HG03095 (cell line): ENCODE results near the gene TAF3.

Experiments
- ATAC-seq: cut with Tn5 transposase; IDR thresholded peaks from one replicate; pipeline ENCODE4 v1.9.1; 2021; ENCODE audit warnings: moderate library complexity; ENCODE audit not compliant: unreplicated experiment

The TAF3 gene

GRCh38 chr10:7872041-7872442 is 53.7 kb downstream of the TAF3 start:
- no peak for ATAC-seq

- ATAC-seq, result no peak
These were observed 56.6 kb downstream of the TAF3 start for GRCh38 chr10:7874864-7875263.

- ATAC-seq, result no peak
These were observed 58.3 kb downstream of the TAF3 start for GRCh38 chr10:7876541-7877127.

GRCh38 chr10:7881119-7881518 is 62.8 kb downstream of the TAF3 start:
- ATAC-seq, result no peak

- no peak for ATAC-seq
These were observed 67.8 kb downstream of the TAF3 start for GRCh38 chr10:7886056-7886455.

GRCh38 chr10:7887174-7887816 is 69.0 kb downstream of the TAF3 start:
- ATAC-seq, result no peak

- ATAC-seq, result no peak
These were observed 71.7 kb downstream of the TAF3 start for GRCh38 chr10:7889947-7890542.

- no peak for ATAC-seq
These were observed 72.5 kb downstream of the TAF3 start for GRCh38 chr10:7890781-7891180.

GRCh38 chr10:7891634-7892033 is 73.3 kb downstream of the TAF3 start:
- no peak for ATAC-seq

GRCh38 chr10:7892146-7892545 is 73.8 kb downstream of the TAF3 start:
- ATAC-seq, result no peak

- no peak for ATAC-seq
These were observed 77.4 kb downstream of the TAF3 start for GRCh38 chr10:7895699-7896090.

- ATAC-seq, result no peak
These were observed 78.0 kb downstream of the TAF3 start for GRCh38 chr10:7896297-7896696.

- no peak for ATAC-seq
These were observed 83.0 kb downstream of the TAF3 start for GRCh38 chr10:7901256-7901655.

- no peak for ATAC-seq
These were observed 84.1 kb downstream of the TAF3 start for GRCh38 chr10:7902413-7902812.

- no peak for ATAC-seq
These were observed 85.5 kb downstream of the TAF3 start for GRCh38 chr10:7903851-7904250.

GRCh38 chr10:7906128-7906527 is 87.8 kb downstream of the TAF3 start:
- ATAC-seq, result no peak

- ATAC-seq, result no peak
These were observed 90.4 kb downstream of the TAF3 start for GRCh38 chr10:7908541-7909210.

GRCh38 chr10:7913126-7913872 is 95.0 kb downstream of the TAF3 start:
- ATAC-seq, result no peak

- no peak for ATAC-seq
These were observed 97.7 kb downstream of the TAF3 start for GRCh38 chr10:7915923-7916536.

- no peak for ATAC-seq
These were observed 99.4 kb downstream of the TAF3 start for GRCh38 chr10:7917736-7918135.

- no peak for ATAC-seq
These were observed 104.4 kb downstream of the TAF3 start for GRCh38 chr10:7922707-7923106.
